Suppressor macrophage (primary cell): ENCODE measurements around the gene FTCD.

Experiments used
- DNase-seq, 4 experiments: peaks; one replicate each; pipeline ENCODE4 v3.0.0-alpha.2; 2020 to 2022

FTCD gene

DNA sequence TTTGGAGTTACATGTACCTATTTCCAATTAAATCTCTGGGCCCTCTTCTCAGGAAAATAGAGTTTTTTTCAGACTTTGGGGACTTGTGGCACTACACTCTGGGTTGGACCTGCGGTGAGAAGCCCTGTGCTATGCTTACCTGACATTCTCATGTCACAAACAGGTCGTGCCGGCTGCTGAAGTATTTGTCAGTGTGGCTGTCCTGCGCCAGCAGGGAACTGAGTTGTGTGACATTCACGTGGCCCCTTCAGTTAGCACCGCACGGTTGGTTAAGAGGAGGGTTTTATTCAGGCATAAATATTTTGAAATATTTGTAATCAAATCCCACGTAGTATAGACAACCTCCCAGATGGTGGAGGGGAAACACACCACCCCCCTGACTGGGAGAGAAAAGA lies 63.8 kb downstream of the FTCD start:
- no peak for DNase-seq

DNA sequence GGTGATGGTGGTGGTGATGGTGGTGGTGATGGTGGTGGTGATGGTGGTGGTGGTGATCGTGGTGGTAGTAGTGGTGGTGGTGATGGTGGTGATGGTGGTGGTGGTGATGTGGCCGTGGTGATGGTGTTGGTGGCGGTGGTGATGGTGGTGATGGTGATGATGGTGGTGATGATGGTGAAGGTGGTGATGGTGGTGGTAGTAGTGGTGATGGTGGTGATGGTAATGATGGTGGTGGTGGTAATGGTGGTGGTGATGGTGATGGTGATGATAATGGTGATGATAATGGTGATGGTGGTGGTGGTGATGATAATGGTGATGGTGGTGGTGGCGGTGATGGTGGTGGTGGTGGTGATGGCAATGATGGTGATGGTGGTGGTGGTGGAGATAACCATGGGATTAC lies 64.3 kb downstream of the FTCD start:
- no peak for DNase-seq

DNA sequence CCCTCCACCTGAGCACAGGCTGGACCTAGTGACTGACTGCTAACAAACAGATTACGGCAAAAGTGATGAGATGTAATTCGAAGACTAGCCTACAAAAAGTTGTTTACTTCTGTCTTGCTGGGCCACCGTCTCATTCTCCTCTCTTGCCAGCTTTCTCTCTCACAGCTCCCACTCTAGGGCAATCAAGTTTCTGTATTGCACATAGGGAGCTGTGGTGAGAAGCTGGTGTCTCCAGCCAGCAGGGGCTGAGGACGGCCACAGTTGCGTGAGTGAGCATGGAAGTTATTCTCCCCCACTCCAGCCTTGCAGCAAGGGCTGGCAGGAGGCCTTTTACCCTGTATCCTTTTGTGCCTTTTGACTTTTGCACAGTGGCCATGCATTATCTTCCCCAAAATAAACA lies 66.1 kb downstream of the FTCD start:
- no peak for DNase-seq

DNA sequence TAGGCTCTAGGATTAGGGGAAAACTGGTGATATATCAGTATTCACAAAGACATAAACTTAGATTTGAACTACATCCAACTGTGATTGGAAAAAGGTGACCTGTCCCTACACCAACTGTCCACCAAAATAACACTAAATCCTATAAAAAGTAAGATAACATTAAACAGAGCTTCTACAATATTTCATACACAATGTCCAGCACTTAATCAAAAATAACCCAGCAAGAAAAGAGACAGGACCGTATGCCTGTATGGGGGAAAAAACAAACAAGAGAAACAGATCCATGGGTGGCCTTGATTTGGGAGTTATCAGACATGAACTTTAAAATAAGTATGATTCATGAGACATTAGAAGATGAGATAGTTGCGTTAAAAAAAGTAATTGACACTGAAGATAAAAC lies 67.2 kb downstream of the FTCD start:
- no peak for DNase-seq

DNA sequence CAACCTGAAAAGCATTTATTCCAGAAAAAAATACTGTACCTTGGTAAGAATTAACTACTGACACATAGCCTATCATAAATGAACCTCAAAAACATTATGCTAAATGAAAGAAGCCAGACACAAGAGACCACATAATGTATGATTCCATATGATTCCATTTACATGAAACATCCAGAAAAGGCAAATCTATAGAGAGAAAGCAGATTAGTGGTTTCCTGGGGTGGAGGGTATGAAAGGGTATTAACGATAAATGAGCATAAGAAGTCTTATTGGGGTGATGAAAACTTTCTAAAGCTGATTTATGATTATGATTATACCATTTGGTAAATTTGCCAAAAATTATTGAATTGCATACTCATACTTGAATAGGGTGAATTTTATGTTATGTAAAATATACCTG lies 67.7 kb downstream of the FTCD start:
- DNase-seq = no peak
